ENCODE measurements around the gene ACACB.

The ACACB gene

DNA sequence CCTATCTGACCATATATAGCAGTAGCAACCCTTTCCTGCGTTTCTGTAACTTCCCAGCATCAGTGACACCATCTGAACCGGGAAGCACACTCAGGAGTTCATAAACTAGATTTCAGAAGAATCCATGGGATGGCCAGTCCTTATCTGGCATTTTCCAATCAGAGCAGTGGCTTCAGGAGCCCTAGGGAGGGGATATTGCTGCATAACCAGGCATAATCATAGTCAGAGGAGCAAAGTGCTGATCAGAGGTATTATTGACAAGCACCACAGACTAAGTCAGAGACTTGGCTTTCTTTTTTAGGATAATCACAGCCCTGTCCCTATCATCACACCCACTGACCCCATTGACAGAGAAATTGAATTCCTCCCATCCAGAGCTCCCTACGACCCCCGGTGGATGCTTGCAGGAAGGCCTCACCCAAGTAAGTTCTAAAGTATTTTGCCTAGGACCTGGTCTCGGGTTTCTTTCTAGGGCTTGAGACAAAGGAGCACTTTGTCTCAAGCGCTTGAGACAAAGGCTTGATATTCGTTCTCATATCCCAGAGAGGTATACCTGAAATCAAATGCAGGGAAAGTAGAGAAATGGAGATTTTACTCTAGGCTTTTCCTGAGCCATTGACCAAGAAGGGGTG is 137.6 kb downstream of the ACACB start:
- DNase-seq = no peak

DNA sequence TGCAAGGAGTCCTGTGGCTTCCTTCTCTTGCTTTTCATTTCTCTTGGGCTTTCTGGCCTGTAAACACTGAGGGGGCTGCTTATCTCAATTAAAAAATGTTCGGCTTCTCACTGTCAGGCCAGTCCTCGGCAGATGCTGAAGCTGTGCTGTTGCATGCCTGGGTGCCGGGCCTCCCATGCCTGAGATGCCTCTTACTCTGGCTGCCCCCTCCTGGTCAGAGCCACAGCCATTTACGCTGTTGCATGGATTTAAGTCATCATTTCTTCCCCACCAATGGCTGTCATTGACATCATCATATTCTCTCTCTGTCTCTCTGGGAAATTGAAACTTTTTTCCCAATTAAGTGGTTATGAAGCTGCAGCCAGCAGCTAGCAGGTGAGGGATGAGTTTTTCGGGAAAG is 139.0 kb downstream of the ACACB start:
- peak in 11 of 51 donors; percentile 5 to 37 (median 14) for DNase-seq

DNA sequence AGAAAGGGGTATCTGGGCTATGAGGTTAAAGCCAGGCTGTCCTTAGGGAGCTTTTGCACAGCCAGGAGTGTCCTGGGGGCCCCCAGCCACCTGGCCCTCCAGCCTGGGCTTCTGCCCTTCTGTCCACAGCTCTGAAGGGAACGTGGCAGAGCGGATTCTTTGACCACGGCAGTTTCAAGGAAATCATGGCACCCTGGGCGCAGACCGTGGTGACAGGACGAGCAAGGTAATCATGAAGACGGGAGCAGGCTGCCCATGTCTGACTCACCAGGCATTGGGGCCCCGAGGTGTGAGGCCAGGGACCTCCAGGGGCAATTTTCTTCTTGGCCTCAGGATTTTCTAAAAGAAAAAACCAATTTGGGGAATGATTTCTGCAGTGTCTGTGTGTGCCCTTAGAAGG is 139.6 kb downstream of the ACACB start:
- DNase-seq = no peak

DNA sequence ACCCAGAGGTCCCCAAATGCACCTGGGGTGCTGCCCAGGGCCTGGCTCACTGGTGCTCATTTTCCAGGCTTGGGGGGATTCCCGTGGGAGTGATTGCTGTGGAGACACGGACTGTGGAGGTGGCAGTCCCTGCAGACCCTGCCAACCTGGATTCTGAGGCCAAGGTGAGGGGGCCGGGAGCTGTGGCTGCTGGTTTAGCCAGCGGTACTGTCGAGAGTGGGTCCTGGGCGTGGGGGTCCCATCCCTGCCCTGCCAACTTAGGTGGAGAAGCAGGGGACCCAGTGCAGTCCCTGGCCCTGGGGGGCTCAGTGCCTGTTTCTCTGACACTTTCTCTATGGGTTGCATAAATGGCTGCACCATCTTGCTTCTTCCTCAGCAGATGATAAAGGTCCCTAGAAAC is 141.8 kb downstream of the ACACB start:
- DNase-seq = no peak

DNA sequence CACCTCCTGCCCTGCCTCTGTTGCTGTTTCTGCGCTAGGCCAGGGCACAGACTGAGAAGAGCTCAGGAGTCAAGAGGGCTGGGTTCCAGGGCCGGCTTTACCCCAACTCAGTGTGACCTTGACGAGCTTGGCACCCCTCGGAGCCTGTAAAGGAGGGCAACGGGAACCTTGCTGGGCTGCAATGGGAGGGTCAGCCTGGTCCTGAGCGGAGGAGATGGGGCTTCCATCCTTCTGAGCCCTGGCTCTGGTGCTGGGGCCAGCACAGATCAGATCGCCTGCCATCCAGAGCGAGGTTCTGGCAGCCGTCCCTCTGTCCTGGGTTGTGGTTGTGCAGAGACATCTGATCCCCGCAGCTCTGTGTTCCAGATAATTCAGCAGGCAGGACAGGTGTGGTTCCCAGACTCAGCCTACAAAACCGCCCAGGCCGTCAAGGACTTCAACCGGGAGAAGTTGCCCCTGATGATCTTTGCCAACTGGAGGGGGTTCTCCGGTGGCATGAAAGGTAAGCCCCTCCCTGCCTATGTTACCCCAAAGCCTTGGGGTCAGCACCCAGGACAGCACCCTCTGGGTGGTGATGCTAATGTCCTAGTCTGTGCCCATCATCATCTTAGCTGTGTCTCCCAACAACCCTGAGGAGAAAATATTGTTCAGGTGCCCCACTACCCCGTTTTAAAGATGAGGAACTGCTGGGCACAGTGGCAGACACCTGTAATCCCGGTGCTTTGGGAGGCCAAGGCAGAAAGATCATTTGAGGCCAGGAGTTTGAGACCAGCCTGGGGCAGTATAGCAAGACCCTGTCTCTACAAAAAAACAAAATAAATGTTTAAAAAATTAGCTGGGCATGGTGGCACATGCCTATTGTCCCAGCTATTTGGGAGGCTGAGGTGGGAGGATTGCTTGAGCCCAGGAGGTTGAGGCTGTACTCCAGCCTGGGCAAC is 142.5 kb downstream of the ACACB start:
- no peak for DNase-seq

DNA sequence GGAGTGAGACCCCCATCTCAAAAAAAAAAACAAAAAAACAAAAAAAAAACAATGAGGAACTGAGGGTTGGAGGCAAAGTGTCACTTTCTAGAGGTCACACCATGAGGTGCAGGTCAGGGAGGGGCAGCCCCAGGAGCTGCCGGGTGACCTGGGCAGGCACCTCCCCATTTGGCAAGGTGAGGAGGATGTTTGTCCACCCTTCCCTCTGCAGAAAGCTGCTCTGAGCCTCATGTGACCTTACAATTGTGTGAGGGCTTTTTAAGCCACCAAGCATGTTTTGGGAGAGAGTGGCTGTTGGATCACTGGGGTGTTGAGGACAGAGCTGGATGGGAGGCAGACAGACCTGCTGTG is 143.1 kb downstream of the ACACB start:
- no peak for DNase-seq

DNA sequence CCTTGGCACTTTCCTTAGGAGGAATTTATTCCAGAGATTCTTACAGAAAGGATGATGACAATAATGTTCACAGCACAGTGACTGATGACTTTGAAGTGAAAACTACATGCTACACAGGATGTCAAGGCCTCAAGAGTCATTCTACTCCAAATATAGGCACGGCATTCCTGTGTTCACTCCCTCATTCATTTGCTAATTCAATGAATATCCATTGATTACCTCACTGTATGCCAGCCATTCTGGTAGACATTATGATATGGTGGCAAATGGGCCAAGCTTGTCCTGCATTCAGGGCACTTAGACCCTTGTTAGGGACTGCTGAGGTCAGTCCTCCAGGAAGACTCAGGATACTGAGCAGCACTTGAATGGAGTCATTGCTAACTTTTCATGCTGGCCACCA is 144.7 kb downstream of the ACACB start:
- no peak for DNase-seq

DNA sequence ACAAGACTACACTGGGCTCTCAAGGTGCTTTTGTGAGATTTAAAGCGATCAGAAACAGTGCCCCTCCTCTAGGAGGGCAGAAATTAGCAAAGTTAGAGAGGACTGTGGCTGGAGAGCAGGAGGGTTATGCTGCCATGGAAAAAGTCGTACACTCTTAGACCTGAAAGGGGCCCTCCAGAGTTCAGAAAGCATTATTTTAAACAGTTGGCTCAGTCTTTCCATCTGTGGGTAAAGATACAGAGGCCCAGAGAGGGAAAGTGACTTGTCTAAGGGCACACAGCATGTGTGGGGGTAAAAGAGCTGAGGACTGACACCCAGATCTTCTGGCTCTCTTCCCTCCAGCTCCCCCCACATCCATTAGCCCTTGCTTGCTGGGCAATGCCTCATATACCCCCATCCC is 145.6 kb downstream of the ACACB start:
- DNase-seq = no peak

DNA sequence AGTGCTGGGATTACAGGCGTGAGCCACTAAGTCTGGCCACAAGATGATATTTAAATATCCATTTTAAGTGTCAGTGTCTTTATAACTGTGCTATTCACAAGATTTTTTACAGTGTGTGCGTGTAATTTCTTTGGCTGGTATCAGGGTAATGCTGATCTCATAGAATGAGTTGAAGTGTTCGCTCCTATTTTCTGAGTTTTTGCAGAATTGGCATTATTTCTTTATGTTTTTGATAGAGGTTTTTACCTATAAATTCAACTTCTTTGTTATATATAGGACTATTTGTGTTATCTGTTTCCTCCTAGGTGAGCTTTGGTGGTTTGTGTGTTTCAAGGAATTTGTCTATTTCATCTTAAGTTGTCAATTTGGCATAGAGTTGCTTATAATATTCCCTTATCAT is 147.1 kb downstream of the ACACB start:
- no peak for DNase-seq

DNA sequence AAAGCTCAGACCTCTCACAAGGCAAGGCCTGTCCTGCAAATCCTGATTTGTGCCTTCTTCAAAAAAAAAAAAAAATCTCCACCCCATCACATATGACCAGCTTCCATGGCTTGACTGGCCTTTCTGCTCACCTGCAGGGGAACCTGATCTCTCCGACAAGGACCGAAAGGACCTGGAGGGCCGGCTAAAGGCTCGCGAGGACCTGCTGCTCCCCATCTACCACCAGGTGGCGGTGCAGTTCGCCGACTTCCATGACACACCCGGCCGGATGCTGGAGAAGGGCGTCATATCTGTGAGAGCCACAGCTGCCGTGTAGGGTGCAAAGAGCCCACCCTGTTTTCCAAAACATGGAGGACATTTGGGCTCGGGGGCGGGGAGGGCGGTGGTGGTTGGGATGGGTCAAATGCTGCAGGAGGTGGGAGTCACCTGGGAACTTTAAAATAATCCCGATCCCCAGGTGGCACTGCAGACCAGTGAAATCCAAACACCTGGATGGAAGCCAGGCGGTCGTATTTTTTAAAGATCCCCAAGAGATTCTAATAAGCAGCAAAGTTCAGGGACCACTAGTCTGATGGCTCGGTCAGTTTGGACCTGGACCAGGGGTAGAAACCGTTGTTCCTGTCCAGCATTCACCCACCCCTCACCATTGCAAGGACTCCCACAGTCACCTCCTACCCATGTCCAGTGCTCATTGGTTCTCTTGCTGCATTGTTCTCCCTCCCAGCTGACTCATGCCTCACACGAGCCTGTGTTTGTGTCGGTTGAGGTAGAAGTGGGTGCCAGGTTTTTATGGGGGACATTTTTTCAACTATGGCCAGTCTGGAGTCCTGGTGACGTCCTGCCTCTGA is 147.9 kb downstream of the ACACB start:
- peak in 46 of 51 donors; percentile 1 to 80 (median 28) for DNase-seq

DNA sequence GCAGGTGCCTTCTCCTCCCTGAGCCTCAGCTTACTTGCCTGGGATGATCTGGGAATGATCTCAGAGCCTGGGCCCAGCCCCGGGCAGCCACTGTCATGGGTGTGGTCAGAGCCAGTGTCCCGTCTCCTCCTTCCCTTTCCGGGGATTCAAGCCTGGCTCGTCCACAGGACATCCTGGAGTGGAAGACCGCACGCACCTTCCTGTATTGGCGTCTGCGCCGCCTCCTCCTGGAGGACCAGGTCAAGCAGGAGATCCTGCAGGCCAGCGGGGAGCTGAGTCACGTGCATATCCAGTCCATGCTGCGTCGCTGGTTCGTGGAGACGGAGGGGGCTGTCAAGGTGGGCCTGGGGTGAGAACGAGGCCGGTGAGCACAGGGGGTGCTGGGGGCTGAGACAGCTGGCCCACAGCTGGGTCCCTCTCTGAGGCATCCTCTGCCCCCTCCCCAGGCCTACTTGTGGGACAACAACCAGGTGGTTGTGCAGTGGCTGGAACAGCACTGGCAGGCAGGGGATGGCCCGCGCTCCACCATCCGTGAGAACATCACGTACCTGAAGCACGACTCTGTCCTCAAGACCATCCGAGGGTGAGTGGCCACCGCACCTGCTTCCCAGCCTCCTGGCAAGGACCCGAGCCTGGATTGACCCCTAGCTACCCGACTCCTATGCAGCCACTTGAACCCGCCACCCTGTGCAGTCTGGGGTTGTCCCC is 148.7 kb downstream of the ACACB start:
- DNase-seq = no peak

DNA sequence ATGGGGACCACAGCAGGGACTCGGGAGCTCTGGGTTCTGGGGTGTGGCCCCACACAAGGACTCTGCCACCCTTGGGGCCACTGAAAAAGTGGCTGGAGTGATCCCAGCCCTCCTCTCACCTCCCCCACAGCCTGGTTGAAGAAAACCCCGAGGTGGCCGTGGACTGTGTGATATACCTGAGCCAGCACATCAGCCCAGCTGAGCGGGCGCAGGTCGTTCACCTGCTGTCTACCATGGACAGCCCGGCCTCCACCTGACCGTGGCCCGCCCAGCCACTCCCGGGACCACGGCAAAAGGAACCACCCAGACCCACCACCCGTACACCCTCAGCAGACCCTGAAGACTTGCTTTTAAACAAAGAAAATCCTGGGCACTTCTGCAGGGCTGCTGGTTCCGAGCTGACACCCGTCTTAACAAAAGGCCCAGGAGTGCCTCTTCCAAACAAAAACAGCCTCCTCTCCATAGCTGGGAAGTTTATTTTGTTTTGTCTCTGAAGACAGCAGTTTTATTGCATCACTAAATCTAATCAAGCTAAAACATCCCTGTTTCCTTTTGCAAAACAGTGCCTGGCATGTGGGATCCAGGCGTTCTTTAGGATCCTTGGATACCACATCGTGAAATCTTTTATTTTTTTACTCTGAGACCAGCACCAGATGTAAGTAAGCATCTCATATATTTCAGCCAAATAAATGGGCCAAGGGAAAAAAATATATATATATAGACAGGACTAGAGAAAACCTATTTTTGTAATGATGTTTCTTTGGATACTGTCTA is 149.9 kb downstream of the ACACB start:
- peak in 1 of 51 donors; percentile 1 for DNase-seq

DNA sequence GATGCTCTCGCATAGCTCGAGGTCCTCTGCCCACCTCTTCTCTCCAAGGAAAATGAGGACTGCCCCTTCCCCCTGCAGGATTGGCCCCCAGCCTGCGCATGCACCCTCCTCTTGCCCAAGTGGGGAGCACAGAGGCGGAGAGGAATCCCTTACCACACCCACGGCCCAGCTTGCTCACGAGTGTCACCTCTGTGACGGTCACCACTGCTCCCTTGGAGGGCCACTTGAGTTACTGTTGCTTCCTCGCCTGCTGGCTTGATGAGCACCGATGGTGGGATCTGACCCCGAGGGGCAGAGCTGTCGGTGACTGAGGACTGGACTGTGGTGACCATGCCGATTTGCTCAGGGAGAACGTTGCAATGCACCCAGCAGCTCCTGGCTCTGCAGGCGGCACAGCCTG is 151.0 kb downstream of the ACACB start:
- no peak for DNase-seq

DNA sequence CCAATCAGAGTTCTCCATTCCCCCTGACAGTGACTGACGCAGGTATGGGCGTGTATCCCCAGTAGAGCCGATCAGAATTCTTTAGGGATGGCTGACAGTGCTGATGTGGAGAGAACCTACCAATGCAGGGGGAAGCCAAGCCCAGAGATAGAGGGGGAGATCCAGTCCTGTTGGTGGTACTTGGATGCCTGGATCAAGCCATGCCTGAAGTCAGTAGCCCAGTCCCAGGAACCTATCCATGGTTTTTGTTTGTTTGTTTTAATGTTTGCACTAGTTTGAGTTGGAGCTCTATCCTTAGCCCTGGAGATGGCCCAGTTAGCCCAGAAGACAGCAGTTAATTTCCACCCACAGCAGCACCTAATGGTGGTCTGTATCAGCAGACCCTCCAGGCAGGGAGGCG is 152.5 kb downstream of the ACACB start:
- DNase-seq = no peak

DNA sequence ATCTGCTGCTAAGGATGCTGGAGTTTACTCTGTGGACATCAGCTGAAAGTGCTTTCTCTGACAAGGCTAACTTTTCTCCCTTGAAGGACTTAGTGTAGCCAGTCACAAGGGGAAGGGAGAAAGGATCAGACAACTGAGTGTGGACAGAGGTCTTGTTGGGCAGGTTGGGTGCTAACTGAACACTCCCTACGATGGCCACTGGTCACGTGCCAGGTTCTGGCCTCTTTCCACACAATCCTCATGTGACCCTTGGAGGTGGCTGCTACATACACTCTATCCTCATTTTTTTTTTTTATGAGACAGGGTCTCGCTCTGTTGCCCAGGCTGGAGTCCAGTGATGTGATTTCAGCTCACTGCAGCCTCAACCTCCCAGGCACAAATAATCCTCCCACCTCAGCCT is 153.0 kb downstream of the ACACB start:
- DNase-seq = no peak

DNA sequence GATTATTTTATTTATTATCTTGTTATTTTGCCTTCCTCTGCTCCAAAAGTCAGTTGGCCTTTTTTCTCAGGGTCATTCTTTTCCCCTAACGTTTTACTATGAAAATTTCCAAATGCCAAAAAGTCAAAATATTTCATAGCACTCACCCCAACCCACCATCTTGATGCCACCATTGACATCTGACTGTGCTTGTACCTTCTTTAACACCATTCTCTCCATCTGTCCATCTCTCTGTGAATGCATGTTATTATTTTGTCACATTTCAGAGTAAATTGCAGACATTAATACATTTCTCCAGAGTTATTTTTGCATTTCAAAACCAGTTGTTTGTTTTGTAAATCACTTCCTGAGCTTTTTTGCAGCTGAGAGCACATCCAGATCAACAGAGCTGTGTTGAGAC is 154.1 kb downstream of the ACACB start:
- DNase-seq = no peak

DNA sequence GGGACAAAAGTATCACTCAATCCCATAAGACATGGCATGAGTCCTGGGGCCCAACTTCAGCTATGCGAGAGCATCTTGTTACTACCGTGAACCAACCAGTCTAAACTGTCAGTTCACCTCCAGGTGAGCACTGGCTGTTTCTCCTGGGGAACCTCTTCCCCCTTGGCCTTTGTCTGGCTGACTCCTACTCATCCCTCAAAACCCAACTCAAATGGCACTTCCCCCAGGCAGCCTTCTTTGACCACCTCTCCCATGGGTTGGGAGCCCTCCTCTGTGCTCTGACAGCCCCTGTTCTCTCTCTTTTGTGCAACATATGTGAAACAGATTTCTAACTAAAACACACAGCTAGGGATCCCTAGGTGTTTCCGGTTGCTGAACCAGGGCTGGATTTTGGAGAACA is 155.0 kb downstream of the ACACB start:
- DNase-seq = no peak

DNA sequence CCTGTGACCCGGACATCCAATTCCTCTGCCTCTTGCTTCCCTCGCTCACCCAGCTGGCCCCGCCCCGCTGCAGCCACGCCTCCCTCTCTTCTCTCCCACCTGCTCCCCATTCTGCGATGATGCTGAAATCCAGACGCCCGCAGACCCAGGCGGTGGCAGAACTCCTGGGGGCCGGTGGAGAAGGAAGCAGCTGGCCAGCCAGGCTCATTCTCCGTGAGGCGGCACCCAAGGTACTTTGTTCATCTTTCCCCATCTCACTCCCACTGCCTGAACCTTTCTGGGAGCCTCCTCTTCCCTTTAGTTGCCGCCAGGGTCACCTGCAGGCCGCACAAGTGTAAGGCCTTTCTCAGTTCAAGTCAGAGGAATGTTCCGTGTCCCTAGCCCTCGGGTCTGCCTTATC is 157.0 kb downstream of the ACACB start:
- DNase-seq = no peak

DNA sequence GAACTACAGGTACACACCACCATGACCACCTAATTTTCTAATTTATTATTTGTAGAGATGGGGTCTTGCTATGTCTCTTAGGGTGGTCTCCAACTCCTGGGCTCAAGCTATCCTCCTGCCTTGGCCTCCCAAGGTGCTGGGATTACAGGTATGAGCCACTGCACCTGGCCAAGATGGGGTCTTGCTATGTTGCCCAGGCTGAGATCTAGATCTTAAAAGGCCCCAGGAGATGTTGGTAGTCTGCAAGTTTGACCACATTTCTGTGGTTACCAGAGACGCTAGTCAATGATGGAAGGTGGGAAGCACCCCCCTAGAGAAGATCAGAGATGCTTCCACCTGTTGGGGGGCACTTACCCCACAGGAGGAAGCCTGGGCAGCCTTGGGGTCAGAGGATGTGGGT is 158.0 kb downstream of the ACACB start:
- DNase-seq = no peak

DNA sequence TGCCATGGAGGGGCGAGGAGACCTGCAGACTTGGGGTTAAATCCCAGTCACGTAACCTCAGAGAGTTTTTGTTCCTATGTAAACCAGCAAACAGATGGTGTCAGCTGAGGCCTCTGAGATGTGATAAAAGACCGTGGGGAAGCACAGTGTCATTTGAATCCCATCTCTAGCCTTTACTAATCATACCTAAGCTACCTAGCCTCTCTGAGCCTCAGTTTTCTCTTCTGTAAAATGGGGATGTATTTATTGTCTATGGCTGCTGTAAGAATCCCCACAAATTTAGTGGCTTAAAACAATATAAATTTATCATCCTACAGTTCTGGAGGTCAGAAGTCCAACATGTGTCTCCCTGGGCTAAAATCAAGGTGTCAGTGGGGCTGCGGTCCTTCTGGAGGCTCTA is 158.8 kb downstream of the ACACB start:
- no peak for DNase-seq

DNA sequence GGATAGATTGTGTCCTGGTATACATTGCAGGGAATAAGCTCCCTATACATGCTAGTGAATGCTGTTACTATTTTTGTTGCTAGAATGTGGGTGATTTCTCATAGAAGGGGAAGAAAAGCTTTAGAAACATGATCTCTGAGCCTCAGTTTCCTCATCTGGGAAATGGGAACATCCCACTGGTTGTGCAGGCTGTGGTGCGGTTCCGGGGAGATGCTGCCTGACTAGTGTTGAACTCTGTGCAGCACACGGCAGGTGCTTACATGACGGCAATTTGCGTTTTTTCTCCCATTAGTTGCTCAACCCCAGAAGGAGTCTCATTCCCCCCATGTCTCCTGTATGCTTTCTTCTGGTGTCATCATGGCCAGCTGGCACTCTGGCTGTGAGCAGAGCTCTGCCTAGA is 159.8 kb downstream of the ACACB start:
- no peak for DNase-seq

Measured in hypothalamus (tissue), 51 donors.